Measurements from ENCODE around the gene CABP7. TPM values are rescaled to one million over a fixed set of nuclear protein-coding genes. Genes with fewer than 3 reads are reported as not detected.

The CABP7 gene
- total and polyA plus RNA-seq, 9 donors: 0.04 to 0.23 (median 0.07) TPM; not detected in 6

DNA sequence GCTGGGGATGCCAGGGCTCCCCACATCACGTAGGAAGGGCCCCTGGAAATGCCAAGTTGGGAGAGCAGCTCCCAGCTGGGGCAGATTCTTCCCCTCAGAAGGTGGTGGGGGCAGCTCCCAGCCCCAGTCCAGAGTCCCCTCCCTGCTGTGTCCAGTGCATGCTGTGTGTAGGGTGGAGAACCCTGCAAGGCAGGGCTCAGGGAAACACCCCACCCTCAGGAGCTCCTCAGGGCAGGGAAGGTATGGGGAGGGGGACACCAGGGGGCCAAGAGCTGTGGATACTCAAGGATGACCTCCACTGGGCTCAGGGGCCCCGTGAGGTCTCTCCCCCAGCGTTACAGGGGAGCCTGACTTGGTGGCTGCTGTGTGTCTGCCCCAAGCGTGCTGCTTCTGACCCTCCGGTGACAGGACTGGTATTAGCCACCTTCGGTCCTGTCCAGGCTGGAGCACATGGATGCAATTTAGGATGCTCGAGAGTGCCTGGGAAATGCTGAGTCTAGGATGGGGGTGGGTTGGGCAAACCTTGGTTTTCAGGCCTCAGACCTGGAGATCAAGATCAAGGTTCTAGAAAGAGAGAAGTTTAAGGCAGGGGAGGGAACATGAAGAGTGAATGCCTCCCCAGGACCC is 16.1 kb upstream of the CABP7 start:
- Histone ChIP-seq H3K4me1 (ENCODE audit: insufficient read depth) (no peaks in the 10 kb centered on the region), H3K27ac (no peak overlapping the region), H3K4me3 (no peak overlapping the region), H3K36me3 (no peaks in the 10 kb centered on the region), H3K9me3 (no peaks in the 10 kb centered on the region), H3K27me3 (no peaks in the 10 kb centered on the region)
- 40 to 58% (median 41%) methylated on average over 7 of the region's 7 CpGs for WGBS, 3 donors
- no peak for TF ChIP-seq EP300 (IDR thresholded peaks at IDR 0.05)
- TF ChIP-seq POLR2A (IDR thresholded peaks at IDR 0.05): no peak
- TF ChIP-seq CTCF (IDR thresholded peaks at IDR 0.05): no peak
- intact Hi-C loops (cut with DNase I): loop anchor here in 1 of 4 donors (2.0 kb wide), 1 partner anchor 37 kb away; no protein-coding TSS in a partner anchor
- DNase-seq: no peak

GRCh38 chr22:29704528-29705285 is 15.1 kb upstream of the CABP7 start:
- no peaks in the 10 kb centered on the region for H3K9me3 ChIP-seq
- intact Hi-C loops (cut with DNase I): no loop called here
- no peak overlapping the region for H3K27ac ChIP-seq
- WGBS, 3 donors: 5 to 17% (median 9%) methylated on average over 13 to 14 of the region's 14 CpGs
- H3K4me1 ChIP-seq (ENCODE audit: insufficient read depth): no peaks in the 10 kb centered on the region
- no peak for DNase-seq
- H3K36me3 ChIP-seq: no peaks in the 10 kb centered on the region
- no peak for TF ChIP-seq EP300 (IDR thresholded peaks at IDR 0.05)
- no peak for TF ChIP-seq CTCF (IDR thresholded peaks at IDR 0.05)
- TF ChIP-seq POLR2A (IDR thresholded peaks at IDR 0.05): no peak
- H3K27me3 ChIP-seq: no peaks in the 10 kb centered on the region
- no peak overlapping the region for H3K4me3 ChIP-seq

DNA sequence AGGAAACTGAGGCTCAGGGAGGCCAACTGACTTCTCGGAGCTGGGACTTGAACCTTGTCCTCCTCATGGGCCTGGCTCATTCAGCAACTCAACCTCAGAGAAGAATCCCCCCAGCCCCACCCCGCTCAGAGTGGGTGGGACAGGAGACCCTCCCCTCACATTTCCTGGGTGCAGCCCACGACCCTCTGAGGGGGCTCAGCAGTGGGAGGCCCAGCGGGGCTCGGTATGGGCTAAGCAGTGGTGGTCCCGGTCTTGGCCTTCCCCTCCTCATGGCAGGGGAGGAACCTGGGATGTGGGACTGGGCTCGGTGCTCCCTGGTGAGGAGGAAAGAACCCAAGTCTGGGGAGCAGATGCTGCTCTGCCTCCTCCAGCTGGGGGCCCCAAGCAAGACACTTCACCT is 14.2 kb upstream of the CABP7 start:
- no peak overlapping the region for H3K4me3 ChIP-seq
- no peak for TF ChIP-seq CTCF (IDR thresholded peaks at IDR 0.05)
- TF ChIP-seq EP300 (IDR thresholded peaks at IDR 0.05): no peak
- TF ChIP-seq POLR2A (IDR thresholded peaks at IDR 0.05): no peak
- no peaks in the 10 kb centered on the region for H3K4me1 ChIP-seq (ENCODE audit: insufficient read depth)
- H3K27ac ChIP-seq: no peak overlapping the region
- no peaks in the 10 kb centered on the region for H3K36me3 ChIP-seq
- no peaks in the 10 kb centered on the region for H3K9me3 ChIP-seq
- intact Hi-C loops (cut with DNase I): no loop called here
- no peaks in the 10 kb centered on the region for H3K27me3 ChIP-seq
- WGBS, 3 donors: 80 to 83% (median 80%) methylated on average over 7 of the region's 7 CpGs
- DNase-seq: no peak

- no peak overlapping the region for H3K27ac ChIP-seq
- no peak overlapping the region for H3K4me3 ChIP-seq
- no peaks in the 10 kb centered on the region for H3K9me3 ChIP-seq
- intact Hi-C loops (cut with DNase I): no loop called here
- WGBS, 3 donors: 46 to 60% (median 48%) methylated on average over 9 of the region's 9 CpGs
- H3K27me3 ChIP-seq: no peaks in the 10 kb centered on the region
- TF ChIP-seq POLR2A (IDR thresholded peaks at IDR 0.05): no peak
- TF ChIP-seq CTCF (IDR thresholded peaks at IDR 0.05): no peak
- TF ChIP-seq EP300 (IDR thresholded peaks at IDR 0.05): no peak
- no peaks in the 10 kb centered on the region for H3K4me1 ChIP-seq (ENCODE audit: insufficient read depth)
- no peak for DNase-seq
- no peaks in the 10 kb centered on the region for H3K36me3 ChIP-seq
Observed at GRCh38 chr22:29706486-29706885, 13.3 kb upstream of the CABP7 start.
